GM18858 (cell line): Measurements from ENCODE around the gene TRIM15.
"Not testable (repeated sequence)": the region's sequence is repeated elsewhere in the genome, so short reads cannot be mapped to it uniquely, and the experiment has no call there.

Experiments used
- ATAC-seq: cut with Tn5 transposase; IDR thresholded peaks from one replicate; pipeline ENCODE4 v1.9.1; 2021; ENCODE audit not compliant: unreplicated experiment

The TRIM15 gene

GRCh38 chr6:30162265-30163089, 869 bp upstream of the TRIM15 start:
- no peak for ATAC-seq

- ATAC-seq: no peak
Measured at GRCh38 chr6:30163918-30164654, 740 bp downstream of the TRIM15 start.

- ATAC-seq: no peak
Measured at GRCh38 chr6:30164714-30165113, 1.4 kb downstream of the TRIM15 start.

- not testable (repeated sequence) for ATAC-seq
Measured at GRCh38 chr6:30165238-30165637, 1.9 kb downstream of the TRIM15 start.

GRCh38 chr6:30167101-30167500, 3.8 kb downstream of the TRIM15 start:
- ATAC-seq: no peak

- no peak for ATAC-seq
Measured at GRCh38 chr6:30168741-30169140, 5.4 kb downstream of the TRIM15 start.

- ATAC-seq: no peak
Measured at GRCh38 chr6:30169658-30170614, 6.6 kb downstream of the TRIM15 start.

- ATAC-seq: no peak
Measured at GRCh38 chr6:30171677-30172471, 8.5 kb downstream of the TRIM15 start.

- ATAC-seq: no peak
Measured at GRCh38 chr6:30172681-30173080, 9.3 kb downstream of the TRIM15 start.

GRCh38 chr6:30175765-30176164, 12.4 kb downstream of the TRIM15 start:
- no peak for ATAC-seq

- no peak for ATAC-seq
Measured at GRCh38 chr6:30178837-30179236, 15.5 kb downstream of the TRIM15 start.

GRCh38 chr6:30180145-30180544, 16.8 kb downstream of the TRIM15 start:
- no peak for ATAC-seq

GRCh38 chr6:30184417-30185031, 21.2 kb downstream of the TRIM15 start:
- ATAC-seq: no peak

GRCh38 chr6:30185846-30186484, 22.6 kb downstream of the TRIM15 start:
- no peak for ATAC-seq

- ATAC-seq: no peak
Measured at GRCh38 chr6:30188541-30188940, 25.2 kb downstream of the TRIM15 start.

GRCh38 chr6:30192076-30192475, 28.7 kb downstream of the TRIM15 start:
- no peak for ATAC-seq

- ATAC-seq: no peak
Measured at GRCh38 chr6:30194797-30195690, 31.7 kb downstream of the TRIM15 start.

GRCh38 chr6:30195951-30196350, 32.6 kb downstream of the TRIM15 start:
- ATAC-seq: no peak
